ENCODE measurements around the gene METTL4. TPM values are rescaled to one million over a fixed set of nuclear protein-coding genes. Genes with fewer than 3 reads are reported as not detected.

Gene METTL4
- total RNA-seq, 1 donor from 2014 or later = 15.4 TPM

- H3K36me3 Mint-ChIP-seq (ENCODE audit: unreplicated experiment) = no peaks in the 10 kb centered on the region
- H3K27me3 Mint-ChIP-seq (ENCODE audit: unreplicated experiment) = peaks cover 1% of the 10 kb centered on the region
- peaks cover 18% of the 10 kb centered on the region for H3K9me3 Mint-ChIP-seq (ENCODE audit: unreplicated experiment)
- H3K4me1 Mint-ChIP-seq (ENCODE audit: low read depth, unreplicated experiment) = peaks cover 19% of the 10 kb centered on the region
- peak overlapping the region; percentile 99 for H3K4me3 Mint-ChIP-seq (ENCODE audit: unreplicated experiment)
- DNase-seq = no peak
- no peak for TF ChIP-seq CTCF (IDR thresholded peaks at IDR 0.05; ENCODE audit: partially characterized antibody, unreplicated experiment)
- H3K27ac Mint-ChIP-seq (ENCODE audit: unreplicated experiment) = no peak overlapping the region
Observed at GRCh38 chr18:2573408-2573807, 2.1 kb upstream of the METTL4 start.

- Mint-ChIP-seq H3K9me3 (ENCODE audit: unreplicated experiment) (peaks cover 18% of the 10 kb centered on the region), H3K36me3 (ENCODE audit: unreplicated experiment) (no peaks in the 10 kb centered on the region), H3K4me3 (ENCODE audit: unreplicated experiment) (peak overlapping the region; percentile 99), H3K27me3 (ENCODE audit: unreplicated experiment) (peaks cover 1% of the 10 kb centered on the region), H3K4me1 (ENCODE audit: low read depth, unreplicated experiment) (peaks cover 19% of the 10 kb centered on the region), H3K27ac (ENCODE audit: unreplicated experiment) (peak overlapping the region; percentile 65)
- TF ChIP-seq CTCF (IDR thresholded peaks at IDR 0.05; ENCODE audit: partially characterized antibody, unreplicated experiment) = no peak
- DNase-seq = no peak
Observed at GRCh38 chr18:2572892-2573291, 1.6 kb upstream of the METTL4 start.

- peaks cover 19% of the 10 kb centered on the region for H3K4me1 Mint-ChIP-seq (ENCODE audit: low read depth, unreplicated experiment)
- TF ChIP-seq CTCF (IDR thresholded peaks at IDR 0.05; ENCODE audit: partially characterized antibody, unreplicated experiment) = no peak
- peaks cover 1% of the 10 kb centered on the region for H3K27me3 Mint-ChIP-seq (ENCODE audit: unreplicated experiment)
- no peak for DNase-seq
- no peaks in the 10 kb centered on the region for H3K36me3 Mint-ChIP-seq (ENCODE audit: unreplicated experiment)
- H3K4me3 Mint-ChIP-seq (ENCODE audit: unreplicated experiment) = peak overlapping the region; percentile 99
- H3K9me3 Mint-ChIP-seq (ENCODE audit: unreplicated experiment) = peaks cover 18% of the 10 kb centered on the region
- H3K27ac Mint-ChIP-seq (ENCODE audit: unreplicated experiment) = peak overlapping the region; percentile 30
Observed at GRCh38 chr18:2572171-2572569, 865 bp upstream of the METTL4 start.

GRCh38 chr18:2570772-2571199, 519 bp downstream of the METTL4 start:
- Mint-ChIP-seq H3K4me3 (ENCODE audit: unreplicated experiment) (peak overlapping the region; percentile 99), H3K36me3 (ENCODE audit: unreplicated experiment) (no peaks in the 10 kb centered on the region), H3K9me3 (ENCODE audit: unreplicated experiment) (peaks cover 18% of the 10 kb centered on the region), H3K27ac (ENCODE audit: unreplicated experiment) (peak overlapping the region; percentile 96), H3K4me1 (ENCODE audit: low read depth, unreplicated experiment) (peaks cover 19% of the 10 kb centered on the region), H3K27me3 (ENCODE audit: unreplicated experiment) (peaks cover 1% of the 10 kb centered on the region)
- TF ChIP-seq CTCF (IDR thresholded peaks at IDR 0.05; ENCODE audit: partially characterized antibody, unreplicated experiment) = no peak
- peak; percentile 80 for DNase-seq

- no peak overlapping the region for H3K27ac Mint-ChIP-seq (ENCODE audit: unreplicated experiment)
- DNase-seq = no peak
- H3K27me3 Mint-ChIP-seq (ENCODE audit: unreplicated experiment) = peaks cover 1% of the 10 kb centered on the region
- peaks cover 19% of the 10 kb centered on the region for H3K4me1 Mint-ChIP-seq (ENCODE audit: low read depth, unreplicated experiment)
- no peaks in the 10 kb centered on the region for H3K36me3 Mint-ChIP-seq (ENCODE audit: unreplicated experiment)
- peak overlapping the region; percentile 99 for H3K4me3 Mint-ChIP-seq (ENCODE audit: unreplicated experiment)
- TF ChIP-seq CTCF (IDR thresholded peaks at IDR 0.05; ENCODE audit: partially characterized antibody, unreplicated experiment) = no peak
- H3K9me3 Mint-ChIP-seq (ENCODE audit: unreplicated experiment) = peaks cover 18% of the 10 kb centered on the region
Observed at GRCh38 chr18:2569338-2570207, 1.7 kb downstream of the METTL4 start.

All from glutamatergic neuron (in vitro differentiated cells).